NCI-H510A treated with DMSO at 0.1 percent for 48 hours (cell line): ENCODE data around the gene LPP.

Experiments used
- DNase-seq: peaks from one replicate; lab custom pipeline; 2025; lab: John Stamatoyannopoulos, UW

The LPP gene

DNA sequence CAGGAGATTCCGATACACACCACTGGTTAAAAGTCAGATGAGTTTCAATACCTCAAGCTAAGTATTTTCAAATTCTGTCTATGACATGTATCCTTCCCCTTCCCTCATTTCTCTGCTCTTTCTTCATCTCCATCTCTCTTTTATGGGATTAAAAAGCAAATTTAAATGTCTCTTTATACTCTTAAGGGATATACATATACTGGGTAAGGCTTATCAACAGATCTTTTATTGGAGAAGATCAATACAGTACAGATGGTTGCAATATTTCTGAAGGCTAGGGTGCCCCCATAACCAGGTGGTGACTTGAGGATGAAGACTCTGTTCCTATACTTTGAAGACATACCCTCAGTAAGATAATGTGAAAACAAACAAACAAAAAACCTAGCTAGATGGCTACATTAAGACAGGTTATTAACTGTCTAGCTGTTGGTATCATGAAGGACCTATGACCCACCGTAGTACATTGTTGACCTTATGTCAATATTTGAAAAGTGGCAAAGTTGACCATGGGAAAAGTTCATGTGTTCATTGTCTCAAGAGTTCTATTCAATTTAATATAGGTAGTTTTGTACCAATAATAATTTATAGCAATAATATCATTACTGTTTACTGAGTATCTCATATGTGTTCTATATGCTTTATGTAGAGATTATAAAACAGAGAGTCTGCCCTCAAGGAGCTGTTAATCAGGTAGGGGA lies 319.8 kb downstream of the LPP start:
- no peak for DNase-seq

DNA sequence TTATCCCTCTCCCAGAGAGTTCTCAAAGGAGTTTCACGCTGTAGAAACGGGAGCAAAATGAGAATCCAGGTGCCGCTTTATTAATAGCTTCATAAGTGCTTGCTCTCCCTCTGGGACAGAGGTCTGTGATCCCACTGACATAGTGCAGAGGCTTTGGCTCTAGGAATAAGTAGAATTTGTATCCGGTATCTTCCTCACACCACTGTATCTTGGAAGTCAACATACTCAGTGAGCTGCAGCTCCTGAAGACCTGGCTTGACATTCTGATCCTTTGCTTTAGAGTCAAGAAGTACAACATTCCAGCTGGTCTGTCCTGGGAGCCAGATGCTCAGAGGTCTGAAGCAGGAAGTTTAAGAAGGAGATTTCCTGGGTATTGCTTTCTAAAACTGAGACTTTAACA lies 323.0 kb downstream of the LPP start:
- DNase-seq: no peak

DNA sequence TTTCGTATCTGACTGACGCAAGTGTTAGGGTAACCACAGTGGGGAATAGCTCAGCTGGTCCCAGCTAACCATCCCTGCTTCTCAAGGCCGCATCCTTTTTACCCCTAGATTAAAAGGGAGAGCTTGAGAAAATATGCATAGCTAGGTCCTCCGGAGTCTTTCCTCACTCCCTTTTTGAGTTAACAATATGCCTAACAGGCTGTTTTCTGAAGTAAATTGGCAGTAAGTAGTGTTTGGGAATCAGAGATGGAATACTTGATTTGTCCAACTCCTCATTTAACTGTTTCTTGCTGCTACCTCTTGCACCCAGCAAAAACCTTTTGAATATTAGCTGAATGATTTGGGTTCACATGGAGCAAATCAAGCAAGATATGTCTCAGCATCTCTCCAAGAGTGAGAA lies 326.1 kb downstream of the LPP start:
- no peak for DNase-seq

DNA sequence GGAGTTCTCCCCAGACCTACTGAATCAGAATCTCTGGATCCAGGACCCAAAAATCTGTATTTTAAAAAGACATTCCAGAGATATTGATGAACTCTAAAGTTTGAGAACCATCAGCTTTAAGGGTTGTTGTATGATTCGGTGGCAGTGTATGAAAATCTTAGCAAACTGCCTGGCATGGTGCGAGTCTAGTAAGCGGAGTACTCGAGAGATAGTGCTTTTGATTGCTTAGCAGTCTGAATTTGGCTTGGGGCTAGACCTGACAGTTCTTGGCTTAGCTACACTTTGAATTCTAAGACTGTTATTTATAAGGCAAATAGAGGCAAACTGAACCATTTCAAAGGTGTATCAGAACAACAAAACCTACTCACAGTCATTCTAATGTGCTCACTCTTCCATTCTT lies 329.0 kb downstream of the LPP start:
- DNase-seq: no peak

DNA sequence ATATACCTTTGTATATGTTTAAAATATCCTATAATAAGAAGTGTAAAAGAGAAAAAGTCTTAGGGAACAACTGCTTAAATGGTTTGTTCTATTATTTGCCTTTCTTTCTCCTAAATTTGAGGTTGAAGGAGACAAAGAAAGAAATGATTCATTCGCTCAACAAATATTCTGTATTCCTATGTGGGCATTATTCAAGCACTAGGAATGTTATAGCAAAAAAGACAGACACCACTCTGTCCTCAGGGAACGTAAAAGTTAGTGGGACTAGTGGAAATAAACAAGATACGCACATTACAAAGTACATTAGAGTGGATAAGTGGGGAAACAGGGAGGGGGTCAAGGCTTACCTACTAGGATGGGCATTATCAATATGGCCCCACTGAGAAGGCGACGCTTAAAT lies 332.2 kb downstream of the LPP start:
- no peak for DNase-seq

DNA sequence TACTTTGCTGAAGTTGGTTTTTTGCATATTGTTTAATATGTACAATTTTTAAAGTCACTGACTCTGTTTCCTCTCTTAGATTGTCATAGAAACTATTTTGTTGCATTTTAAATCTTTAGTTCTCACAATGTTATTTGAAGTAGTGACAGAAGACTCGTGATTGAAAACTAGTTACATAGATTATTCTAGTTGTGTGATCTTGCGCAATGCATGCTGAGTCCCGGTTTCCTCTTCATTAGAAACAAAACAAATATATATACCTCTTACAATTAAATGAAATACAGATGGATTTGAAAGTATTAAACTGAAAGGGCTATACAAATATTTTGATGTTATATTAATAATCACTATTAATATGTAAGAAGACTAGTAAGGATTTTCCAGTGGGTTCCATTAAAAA lies 333.0 kb downstream of the LPP start:
- no peak for DNase-seq

DNA sequence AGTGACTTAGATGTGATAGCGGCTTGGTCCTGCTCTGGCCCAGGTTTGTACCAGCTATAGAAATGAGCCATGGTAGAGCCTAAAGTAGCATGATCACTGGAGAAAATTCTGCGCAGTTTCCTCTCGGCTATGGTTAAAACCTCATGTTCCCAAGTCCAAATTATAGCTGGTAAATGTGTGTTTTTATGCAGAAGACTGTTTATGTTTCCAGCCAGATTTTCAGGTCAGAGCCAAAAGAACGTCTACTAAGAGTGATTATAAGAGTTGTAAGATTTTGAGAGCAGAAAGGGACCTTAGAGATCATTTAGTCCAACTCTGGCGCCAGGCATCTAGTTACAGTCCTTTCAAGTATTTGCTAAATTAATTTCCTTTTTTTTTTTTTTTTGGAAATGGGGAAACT lies 333.7 kb downstream of the LPP start:
- DNase-seq: no peak

DNA sequence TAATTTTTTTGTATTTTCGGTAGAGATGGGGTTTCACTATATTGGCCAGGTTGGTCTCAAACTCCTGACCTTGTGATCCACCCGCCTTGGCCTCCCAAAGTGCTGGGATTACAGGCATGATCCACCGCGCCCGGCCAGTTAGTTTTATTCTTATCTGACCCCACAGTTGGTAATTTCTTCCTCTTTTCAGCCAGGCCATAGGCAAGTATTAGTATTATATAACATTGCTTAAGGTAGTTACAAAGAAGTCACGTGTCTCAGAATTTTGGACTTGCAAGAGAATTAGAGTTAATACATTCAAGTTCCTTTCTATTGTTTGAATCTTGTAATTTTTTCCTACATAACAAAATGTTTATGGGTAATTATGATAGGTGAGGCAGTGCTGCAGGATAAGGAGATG lies 334.8 kb downstream of the LPP start:
- no peak for DNase-seq

DNA sequence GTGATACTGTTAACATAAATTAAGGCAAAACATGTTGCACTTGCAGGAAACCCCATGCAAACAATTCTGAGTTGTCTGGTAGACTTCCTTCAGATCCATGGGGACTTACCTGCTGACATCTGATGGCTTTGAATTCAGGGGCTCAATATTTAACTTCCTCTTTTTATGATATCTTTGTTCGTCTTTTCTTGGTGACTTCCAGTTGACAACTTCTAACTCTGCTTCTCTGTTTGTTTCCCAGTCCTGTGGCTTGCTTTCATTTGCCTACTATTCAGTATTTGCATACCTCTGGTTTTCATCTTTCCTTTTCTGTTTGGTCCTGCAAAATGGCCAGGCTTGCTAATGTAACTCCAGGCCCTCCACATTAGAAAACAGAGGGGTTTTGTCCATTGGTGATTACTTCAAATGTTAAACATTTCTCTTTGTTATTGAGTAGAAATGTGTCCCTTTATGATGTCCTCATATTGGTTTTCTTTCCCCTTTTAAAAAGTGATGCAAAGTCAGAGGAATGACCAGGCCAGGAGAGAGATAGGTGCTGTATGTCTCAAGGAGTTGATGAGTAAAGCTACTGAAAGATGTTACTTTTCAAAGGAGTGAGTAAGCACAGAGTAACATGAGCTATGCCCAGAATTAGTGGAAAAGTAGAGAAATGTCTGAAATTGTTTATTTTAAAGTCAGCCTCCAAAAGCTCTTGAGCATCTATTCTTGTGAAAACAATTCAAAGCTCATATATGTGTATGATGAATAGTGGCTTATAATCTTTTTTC lies 335.9 kb downstream of the LPP start:
- DNase-seq: no peak

DNA sequence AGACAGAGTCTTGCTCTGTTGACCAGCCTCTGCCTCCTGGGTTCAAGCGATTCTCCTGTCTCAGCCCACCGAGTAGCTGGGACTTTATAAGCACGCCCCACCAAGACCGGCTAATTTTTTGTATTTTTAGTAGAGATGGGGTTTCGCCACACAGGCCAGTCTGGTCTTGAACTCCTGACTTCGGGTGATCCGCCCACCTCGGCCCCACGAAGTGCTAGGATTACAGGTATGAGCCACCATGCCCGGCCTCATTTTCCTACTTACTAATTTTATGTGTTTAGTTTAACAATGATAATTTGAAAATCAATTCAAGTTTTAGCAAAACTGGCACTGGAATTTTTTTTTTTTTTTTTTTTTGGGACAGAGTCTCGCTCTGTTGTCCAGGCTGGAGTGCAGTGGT lies 336.5 kb downstream of the LPP start:
- no peak for DNase-seq

DNA sequence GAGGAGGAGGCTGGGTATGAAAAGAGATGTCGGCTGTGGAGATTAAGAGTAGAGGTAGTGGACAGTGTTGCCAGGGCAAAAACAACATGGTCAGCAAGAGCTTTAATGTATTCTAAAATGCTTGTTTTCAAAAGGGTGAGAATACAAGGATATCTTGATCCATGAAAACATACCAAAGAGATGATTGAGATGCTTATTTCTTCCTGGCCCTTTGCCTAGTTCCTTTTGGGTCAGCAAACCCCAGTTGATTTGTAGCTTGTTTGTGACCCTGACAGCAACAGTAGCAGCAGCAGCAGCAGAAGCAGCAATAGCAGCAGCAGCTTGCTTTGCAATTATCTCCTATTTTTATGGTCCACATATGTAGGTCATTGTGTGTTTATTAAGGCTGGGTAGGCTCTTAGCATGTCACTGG lies 337.3 kb downstream of the LPP start:
- no peak for DNase-seq

DNA sequence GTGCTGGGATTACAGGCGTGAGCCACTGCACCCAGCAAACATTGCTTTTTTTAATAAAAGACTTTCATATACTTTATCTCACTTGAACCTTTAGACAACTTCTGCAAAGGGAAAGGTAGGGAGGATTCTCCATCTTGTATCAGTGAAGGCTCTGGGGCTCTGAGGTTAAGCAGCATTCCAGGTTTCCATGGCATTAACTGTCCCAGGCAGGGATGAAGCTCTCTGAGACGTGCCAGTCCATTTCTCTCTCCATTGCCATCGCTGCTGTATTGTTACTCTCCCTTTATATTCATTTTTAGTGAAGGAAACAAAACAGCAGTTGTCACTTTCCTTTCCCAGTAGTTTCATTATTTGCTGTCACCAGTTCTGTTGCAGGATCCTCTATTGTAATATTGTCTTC lies 342.4 kb downstream of the LPP start:
- no peak for DNase-seq

DNA sequence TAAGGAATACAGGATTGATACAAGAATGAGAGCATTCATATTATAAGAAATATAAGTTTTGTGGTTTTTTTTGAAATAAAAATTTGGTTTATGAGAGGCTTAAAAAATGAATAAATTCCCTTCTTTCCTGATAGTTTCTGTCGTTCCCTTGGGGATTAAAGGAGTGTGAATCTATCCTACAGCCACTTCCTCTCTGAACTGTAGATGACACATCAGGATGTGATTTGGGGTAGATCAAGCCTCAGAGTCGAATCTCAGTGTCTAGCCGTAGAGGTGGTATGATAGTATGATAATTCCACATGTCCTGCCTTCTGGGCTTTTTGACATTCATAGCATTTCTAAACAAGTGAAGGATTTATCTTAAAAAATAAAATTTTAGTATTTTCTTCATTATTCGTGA lies 343.1 kb downstream of the LPP start:
- no peak for DNase-seq

DNA sequence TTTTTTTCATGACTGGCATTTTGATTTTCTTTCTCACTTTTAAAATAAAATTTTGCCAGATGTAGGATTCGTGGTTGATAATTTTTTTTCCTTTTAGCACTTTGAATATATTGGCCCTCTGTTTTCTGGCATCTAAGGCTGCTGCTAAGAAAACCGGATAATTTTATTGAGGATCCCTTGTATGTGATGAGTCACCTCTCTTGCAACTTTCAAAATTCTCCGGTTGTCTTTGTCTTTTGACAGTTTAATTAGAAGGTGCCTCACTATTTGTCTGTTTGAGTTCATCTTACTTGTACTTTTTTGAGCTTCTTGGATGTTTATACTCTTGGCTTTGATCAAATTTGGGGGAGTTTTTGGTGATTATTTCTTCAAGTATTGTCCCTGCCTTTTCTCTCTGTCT lies 349.7 kb downstream of the LPP start:
- no peak for DNase-seq

DNA sequence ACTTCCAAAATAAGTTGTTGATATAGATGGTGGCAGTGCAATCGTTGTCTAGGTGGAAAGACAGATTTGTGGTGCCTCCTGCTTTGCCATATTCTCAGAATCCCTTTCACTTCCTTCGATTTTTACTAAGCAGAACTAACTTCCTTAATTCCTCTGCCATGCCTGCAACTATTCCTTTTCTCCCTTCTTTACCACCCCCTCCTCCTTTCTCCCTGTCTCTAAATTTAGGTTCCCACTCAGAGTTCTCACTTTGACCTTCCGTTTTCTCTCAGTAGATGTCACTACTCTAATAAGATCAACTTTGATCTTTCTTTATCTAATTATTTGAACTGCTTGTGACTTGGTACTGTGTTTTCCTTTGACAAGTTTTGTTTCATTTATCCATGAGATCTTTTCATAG lies 351.2 kb downstream of the LPP start:
- no peak for DNase-seq

DNA sequence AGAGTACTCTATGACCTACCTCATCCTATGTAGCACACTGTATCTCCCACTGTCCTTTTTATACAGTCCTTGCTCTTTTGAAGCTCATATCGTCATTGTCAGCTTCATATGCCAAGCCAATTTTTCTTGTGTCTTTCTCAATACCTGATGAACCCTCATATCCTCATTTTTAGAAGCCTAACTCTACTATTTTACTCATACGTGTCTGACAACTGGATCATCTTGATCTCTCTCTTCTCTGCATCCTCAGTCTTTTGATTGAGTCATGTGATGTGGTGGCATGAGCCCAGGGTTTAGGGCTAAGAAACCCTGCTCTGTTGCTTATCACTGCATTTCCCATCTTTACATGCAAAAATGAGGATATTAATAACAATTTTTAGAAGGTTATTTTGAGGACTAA lies 352.0 kb downstream of the LPP start:
- no peak for DNase-seq

DNA sequence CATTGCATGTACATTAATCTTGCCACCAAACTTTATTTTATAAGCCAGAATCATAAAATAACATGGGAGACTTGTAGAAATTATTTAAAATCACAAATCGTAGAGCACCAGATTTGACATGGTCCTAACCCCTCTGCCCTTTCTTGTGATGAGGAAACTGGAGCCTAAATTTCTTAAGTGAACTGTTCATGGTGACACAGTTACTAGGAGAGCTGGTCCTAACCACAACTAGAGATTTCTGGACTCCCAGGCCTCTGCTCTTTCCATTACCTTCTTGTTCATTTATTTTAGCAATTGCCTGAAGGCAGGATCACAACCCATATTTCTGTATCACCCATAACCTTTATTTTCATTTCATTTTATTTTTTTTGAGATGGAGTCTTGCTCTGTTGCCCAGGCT lies 352.5 kb downstream of the LPP start:
- no peak for DNase-seq

DNA sequence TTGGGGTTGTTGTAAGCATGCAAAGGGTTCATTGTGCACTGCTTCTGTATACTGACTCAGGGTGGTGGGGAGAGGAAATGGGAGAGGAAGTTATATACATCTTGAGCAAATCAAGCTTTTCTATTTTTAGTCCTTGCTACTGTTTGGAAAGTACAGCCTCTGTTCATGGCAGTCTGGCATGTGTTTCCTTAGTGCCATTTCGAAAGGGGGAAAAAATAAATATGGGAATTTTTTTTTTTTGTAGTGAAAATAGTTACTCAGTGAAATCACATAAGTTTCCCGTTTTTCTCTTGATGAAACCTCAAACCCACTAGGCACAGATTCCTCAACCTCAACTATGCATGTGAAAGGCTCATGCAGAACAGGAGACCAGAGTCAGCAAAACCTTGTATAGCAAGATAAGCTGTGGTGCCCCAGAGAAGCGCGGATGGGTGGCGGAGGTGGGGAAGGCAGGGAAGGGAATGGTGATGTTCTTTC lies 353.3 kb downstream of the LPP start:
- DNase-seq: no peak

DNA sequence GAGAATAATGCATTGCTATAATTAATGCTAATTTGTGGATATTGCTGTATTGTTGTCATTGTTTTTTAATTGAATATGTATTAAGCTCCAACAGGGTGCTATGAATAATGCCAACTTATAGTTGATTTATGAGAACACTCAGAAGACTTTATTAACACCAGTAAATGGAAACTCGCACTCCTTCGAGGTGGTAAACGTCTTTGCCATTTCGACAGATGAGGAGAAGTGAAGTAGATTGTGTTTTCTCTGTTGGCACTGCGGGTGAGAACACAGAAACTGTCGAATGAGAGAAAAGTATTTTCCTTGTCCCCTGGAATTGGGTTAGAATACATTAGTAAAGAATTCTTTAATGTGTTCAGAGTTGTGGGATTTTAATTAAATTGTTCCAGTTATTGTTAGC lies 354.5 kb downstream of the LPP start:
- DNase-seq: no peak

DNA sequence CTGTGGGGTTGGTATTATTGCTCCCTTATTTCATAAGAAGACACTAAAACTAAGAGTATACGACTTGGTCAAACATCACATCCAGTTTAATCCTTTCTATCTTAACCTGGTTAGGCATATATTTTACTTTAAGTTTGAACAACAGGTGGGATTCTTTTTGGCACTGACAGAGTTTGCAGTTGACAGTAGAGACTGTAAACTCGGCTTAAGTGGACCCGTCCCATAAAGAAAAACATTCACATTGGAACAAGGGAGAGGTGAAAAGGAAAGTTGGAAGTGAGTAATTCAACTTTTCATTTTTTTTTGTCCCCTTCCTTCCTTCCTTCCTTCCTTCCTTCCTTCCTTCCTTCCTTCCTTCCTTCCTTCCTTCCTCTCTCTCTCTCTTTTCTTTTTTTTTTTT lies 355.4 kb downstream of the LPP start:
- no peak for DNase-seq

DNA sequence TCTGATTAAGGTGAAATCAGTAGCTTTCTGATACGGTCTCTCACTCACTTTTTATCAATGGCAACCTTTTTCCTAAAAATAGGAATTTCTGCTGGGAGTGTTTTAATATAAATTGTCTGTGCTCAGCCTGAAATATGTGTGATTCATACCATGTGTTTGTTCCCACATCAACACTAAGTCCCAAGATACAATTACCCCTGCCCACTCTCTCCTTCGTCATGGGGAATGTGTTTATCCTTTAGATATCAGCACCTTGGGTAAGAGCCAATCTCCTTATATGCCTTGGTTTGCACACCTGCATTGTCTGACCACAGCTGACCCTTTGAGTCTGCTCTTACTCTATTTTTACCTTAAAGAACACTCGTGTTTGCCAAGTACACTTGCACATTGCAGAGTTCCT lies 356.4 kb downstream of the LPP start:
- DNase-seq: no peak

DNA sequence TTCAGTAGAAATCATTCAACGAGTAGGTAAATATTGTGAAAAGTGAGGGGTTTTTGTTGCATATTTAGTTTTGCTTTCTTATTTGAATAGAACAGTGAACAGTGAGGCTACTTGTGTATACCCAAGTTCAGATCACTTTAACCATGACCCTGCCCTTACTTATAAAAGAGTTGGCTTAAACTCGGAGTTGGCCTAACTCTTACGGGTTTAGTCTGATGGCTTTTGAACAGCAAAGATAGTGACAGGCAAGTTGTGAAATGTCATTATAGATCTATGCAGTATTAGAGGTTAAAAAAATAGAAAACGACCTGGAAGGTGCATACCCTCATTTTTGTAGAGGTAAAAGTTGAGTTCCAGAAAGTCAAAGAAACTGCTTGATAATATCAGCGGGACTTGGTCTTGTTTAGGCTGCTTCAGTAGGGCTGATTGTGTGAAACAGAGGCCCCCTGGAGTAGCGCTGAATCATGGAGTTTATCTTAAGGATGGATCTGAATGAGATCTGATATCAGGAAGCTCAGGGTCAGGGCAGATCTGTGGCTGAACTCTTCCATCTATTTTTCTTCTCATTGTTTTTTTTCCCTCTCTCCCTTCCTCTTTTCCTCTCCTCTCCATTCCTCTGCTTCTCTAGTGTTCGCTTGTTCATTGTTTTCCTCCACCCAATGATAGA lies 359.8 kb downstream of the LPP start:
- DNase-seq: no peak

DNA sequence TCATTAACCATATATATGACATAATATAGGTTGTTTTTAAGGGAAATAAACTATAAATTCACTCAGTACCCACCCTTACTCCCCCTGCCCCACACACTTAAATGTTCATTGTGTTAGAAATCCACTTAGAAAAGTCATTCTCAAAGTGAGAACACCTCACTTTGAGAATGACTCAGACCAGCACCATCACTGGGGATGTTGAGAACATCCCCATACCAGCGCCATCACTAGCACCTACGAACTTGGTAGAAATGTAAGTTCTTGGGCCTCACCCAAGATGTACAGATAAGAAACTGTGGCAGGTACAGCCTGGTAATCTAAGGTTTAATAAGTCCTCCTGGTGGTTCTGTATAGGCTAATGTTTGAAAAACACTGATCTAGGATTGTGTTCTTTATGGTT lies 362.6 kb downstream of the LPP start:
- DNase-seq: no peak
